ENCODE measurements around the gene ACSM6.

The ACSM6 gene

GRCh38 chr10:95261926-95262325 is 67.9 kb downstream of the ACSM6 start:
- Histone ChIP-seq H3K4me3 (ENCODE audit: severe bottlenecking) (no peak overlapping the region), H3K4me1 (ENCODE audit: insufficient read depth, poor library complexity, severe bottlenecking) (peaks cover 50% of the 10 kb centered on the region), H3K9me3 (ENCODE audit: severe bottlenecking) (no peaks in the 10 kb centered on the region), H3K36me3 (ENCODE audit: low read depth) (peaks cover 94% of the 10 kb centered on the region), H3K27me3 (ENCODE audit: insufficient read depth, poor library complexity, severe bottlenecking) (no peaks in the 10 kb centered on the region), H3K27ac (ENCODE audit: poor library complexity, severe bottlenecking) (peak overlapping the region; percentile 94)
- ATAC-seq (ENCODE audit: low read depth) (no peak), DNase-seq (ENCODE audit: low spot score) (no peak)
- TF ChIP-seq CTCF (IDR thresholded peaks at IDR 0.05; ENCODE audit: poor library complexity, severe bottlenecking): no peak

GRCh38 chr10:95262763-95263518 is 68.9 kb downstream of the ACSM6 start:
- Histone ChIP-seq H3K4me3 (ENCODE audit: severe bottlenecking) (no peak overlapping the region), H3K27me3 (ENCODE audit: insufficient read depth, poor library complexity, severe bottlenecking) (no peaks in the 10 kb centered on the region), H3K9me3 (ENCODE audit: severe bottlenecking) (no peaks in the 10 kb centered on the region), H3K27ac (ENCODE audit: poor library complexity, severe bottlenecking) (peak overlapping the region; percentile 94), H3K36me3 (ENCODE audit: low read depth) (peaks cover 94% of the 10 kb centered on the region), H3K4me1 (ENCODE audit: insufficient read depth, poor library complexity, severe bottlenecking) (peaks cover 61% of the 10 kb centered on the region)
- ATAC-seq (ENCODE audit: low read depth) (no peak), DNase-seq (ENCODE audit: low spot score) (no peak)
- no peak for TF ChIP-seq CTCF (IDR thresholded peaks at IDR 0.05; ENCODE audit: poor library complexity, severe bottlenecking)

- Histone ChIP-seq H3K27ac (ENCODE audit: poor library complexity, severe bottlenecking) (peak overlapping the region; percentile 94), H3K4me1 (ENCODE audit: insufficient read depth, poor library complexity, severe bottlenecking) (peaks cover 64% of the 10 kb centered on the region), H3K36me3 (ENCODE audit: low read depth) (peaks cover 94% of the 10 kb centered on the region)
Observed at GRCh38 chr10:95263864-95264226, 69.8 kb downstream of the ACSM6 start.

GRCh38 chr10:95264227-95265051 is 70.4 kb downstream of the ACSM6 start:
- H3K4me1 ChIP-seq (ENCODE audit: insufficient read depth, poor library complexity, severe bottlenecking): peaks cover 64% of the 10 kb centered on the region
- peak overlapping the region; percentile 94 for H3K27ac ChIP-seq (ENCODE audit: poor library complexity, severe bottlenecking)
- H3K36me3 ChIP-seq (ENCODE audit: low read depth): peaks cover 92% of the 10 kb centered on the region
- no peak for TF ChIP-seq CTCF (IDR thresholded peaks at IDR 0.05; ENCODE audit: poor library complexity, severe bottlenecking)
- no peaks in the 10 kb centered on the region for H3K9me3 ChIP-seq (ENCODE audit: severe bottlenecking)
- peak; percentile 66 for ATAC-seq (ENCODE audit: low read depth)
- H3K4me3 ChIP-seq (ENCODE audit: severe bottlenecking): no peak overlapping the region
- no peaks in the 10 kb centered on the region for H3K27me3 ChIP-seq (ENCODE audit: insufficient read depth, poor library complexity, severe bottlenecking)
- no peak for DNase-seq (ENCODE audit: low spot score)

More at GRCh38 chr10:95263864-95264226, 69.8 kb downstream of the ACSM6 start:
- Histone ChIP-seq H3K9me3 (ENCODE audit: severe bottlenecking) (no peaks in the 10 kb centered on the region), H3K27me3 (ENCODE audit: insufficient read depth, poor library complexity, severe bottlenecking) (no peaks in the 10 kb centered on the region), H3K4me3 (ENCODE audit: severe bottlenecking) (no peak overlapping the region)
- DNase-seq (ENCODE audit: low spot score): no peak
- TF ChIP-seq CTCF (IDR thresholded peaks at IDR 0.05; ENCODE audit: poor library complexity, severe bottlenecking): no peak
- ATAC-seq (ENCODE audit: low read depth): no peak
